Neural cell (in vitro differentiated cells): ENCODE measurements around the gene CLCA1.

ENCODE experiments used
- EP300 ChIP-seq: fragments of 450-650 bp; conservative IDR thresholded peaks from 2 replicates; pipeline ENCODE4 v1.6.1; 2014; ENCODE audit warnings: antibody characterized with exemption, mild to moderate bottlenecking, moderate library complexity; ENCODE audit not compliant: poor library complexity, severe bottlenecking
- EZH2 ChIP-seq: fragments of 200-600, 300-800 bp; shearing (Covaris generic), sonication (generic); IDR thresholded peaks from 2 replicates; pipeline ENCODE4 v1.6.1; 2014; ENCODE audit warnings: antibody characterized with exemption, low read length, borderline replicate concordance, mild to moderate bottlenecking; ENCODE audit not compliant: insufficient read depth, poor library complexity, severe bottlenecking
- POLR2AphosphoS5 ChIP-seq: IDR thresholded peaks from 2 replicates; pipeline ENCODE4 v1.6.1; 2012
- RAD21 ChIP-seq: fragments of 450-650 bp; conservative IDR thresholded peaks from 2 replicates; pipeline ENCODE4 v1.6.1; 2014; ENCODE audit warnings: antibody characterized with exemption, mild to moderate bottlenecking, moderate library complexity
- TAF1 ChIP-seq: IDR thresholded peaks from 2 replicates; pipeline ENCODE4 v1.6.1; 2012; ENCODE audit warnings: low read depth
- TF ChIP-seq, protein P1 (sequence below): fragments of 450-650 bp; IDR thresholded peaks from 2 replicates; pipeline ENCODE4 v1.5.1; 2014; ENCODE audit warnings: antibody characterized with exemption, mild to moderate bottlenecking, moderate library complexity; ENCODE audit not compliant: poor library complexity, severe bottlenecking
- TF ChIP-seq, protein P2 (sequence below): IDR thresholded peaks from 2 replicates; pipeline ENCODE4 v1.6.1; 2012; ENCODE audit warnings: borderline replicate concordance

DNA sequence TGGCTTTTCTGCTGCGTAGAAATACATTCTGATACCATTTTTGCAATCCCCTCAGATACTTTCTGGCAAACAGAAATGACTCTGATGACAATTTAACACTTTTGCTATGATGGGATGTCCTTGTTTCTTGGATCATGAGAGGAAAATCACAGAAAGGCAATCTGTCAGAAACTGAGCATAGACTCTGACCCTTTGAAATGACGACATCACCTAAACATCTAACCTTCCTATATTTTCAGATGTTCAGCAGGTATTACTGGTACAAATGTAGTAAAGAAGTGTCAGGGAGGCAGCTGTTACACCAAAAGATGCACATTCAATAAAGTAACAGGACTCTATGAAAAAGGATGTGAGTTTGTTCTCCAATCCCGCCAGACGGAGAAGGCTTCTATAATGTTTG, 13.2 kb downstream of the CLCA1 start:
- TF ChIP-seq, protein P1, sequence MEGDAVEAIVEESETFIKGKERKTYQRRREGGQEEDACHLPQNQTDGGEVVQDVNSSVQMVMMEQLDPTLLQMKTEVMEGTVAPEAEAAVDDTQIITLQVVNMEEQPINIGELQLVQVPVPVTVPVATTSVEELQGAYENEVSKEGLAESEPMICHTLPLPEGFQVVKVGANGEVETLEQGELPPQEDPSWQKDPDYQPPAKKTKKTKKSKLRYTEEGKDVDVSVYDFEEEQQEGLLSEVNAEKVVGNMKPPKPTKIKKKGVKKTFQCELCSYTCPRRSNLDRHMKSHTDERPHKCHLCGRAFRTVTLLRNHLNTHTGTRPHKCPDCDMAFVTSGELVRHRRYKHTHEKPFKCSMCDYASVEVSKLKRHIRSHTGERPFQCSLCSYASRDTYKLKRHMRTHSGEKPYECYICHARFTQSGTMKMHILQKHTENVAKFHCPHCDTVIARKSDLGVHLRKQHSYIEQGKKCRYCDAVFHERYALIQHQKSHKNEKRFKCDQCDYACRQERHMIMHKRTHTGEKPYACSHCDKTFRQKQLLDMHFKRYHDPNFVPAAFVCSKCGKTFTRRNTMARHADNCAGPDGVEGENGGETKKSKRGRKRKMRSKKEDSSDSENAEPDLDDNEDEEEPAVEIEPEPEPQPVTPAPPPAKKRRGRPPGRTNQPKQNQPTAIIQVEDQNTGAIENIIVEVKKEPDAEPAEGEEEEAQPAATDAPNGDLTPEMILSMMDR = no peak
- TF ChIP-seq EP300 = no peak
- TF ChIP-seq RAD21 = no peak
- TF ChIP-seq EZH2 = no peak
- TF ChIP-seq POLR2AphosphoS5 = no peak
- TF ChIP-seq TAF1 = no peak
- TF ChIP-seq, protein P2, sequence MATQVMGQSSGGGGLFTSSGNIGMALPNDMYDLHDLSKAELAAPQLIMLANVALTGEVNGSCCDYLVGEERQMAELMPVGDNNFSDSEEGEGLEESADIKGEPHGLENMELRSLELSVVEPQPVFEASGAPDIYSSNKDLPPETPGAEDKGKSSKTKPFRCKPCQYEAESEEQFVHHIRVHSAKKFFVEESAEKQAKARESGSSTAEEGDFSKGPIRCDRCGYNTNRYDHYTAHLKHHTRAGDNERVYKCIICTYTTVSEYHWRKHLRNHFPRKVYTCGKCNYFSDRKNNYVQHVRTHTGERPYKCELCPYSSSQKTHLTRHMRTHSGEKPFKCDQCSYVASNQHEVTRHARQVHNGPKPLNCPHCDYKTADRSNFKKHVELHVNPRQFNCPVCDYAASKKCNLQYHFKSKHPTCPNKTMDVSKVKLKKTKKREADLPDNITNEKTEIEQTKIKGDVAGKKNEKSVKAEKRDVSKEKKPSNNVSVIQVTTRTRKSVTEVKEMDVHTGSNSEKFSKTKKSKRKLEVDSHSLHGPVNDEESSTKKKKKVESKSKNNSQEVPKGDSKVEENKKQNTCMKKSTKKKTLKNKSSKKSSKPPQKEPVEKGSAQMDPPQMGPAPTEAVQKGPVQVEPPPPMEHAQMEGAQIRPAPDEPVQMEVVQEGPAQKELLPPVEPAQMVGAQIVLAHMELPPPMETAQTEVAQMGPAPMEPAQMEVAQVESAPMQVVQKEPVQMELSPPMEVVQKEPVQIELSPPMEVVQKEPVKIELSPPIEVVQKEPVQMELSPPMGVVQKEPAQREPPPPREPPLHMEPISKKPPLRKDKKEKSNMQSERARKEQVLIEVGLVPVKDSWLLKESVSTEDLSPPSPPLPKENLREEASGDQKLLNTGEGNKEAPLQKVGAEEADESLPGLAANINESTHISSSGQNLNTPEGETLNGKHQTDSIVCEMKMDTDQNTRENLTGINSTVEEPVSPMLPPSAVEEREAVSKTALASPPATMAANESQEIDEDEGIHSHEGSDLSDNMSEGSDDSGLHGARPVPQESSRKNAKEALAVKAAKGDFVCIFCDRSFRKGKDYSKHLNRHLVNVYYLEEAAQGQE = no peak
